Hematopoietic multipotent progenitor cell treated with erythropoietin and hydrocortisone succinate and interleukin-3 and kit ligand, for 8 days (in vitro differentiated cells): Measurements from ENCODE around the gene PRKCA.
"Not testable (repeated sequence)": the region's sequence is repeated elsewhere in the genome, so short reads cannot be mapped to it uniquely, and the experiment has no call there.

ENCODE experiments used
- DNase-seq: peaks from one replicate; pipeline ENCODE4 v3.0.0-alpha.2; 2015

Gene PRKCA

DNA sequence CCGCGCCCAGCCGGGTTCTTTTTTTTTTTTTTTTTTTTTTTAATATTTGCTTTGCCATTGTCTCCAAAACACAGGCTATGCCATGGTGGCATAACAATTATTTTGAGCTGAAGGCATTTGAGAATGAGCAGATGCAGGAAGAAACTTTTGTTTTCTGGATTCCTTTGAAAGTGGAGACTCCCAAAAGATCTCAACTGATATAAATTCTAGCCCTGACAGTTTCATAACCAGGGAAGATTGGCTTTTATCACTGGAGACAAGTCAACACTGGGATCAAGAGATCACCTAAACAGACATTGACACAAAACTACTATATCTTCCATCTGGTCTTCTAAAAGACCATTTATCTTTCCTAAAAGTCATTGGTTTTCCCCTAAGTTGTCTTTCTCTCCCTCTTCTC is 10.1 kb upstream of the PRKCA start:
- DNase-seq: no peak

DNA sequence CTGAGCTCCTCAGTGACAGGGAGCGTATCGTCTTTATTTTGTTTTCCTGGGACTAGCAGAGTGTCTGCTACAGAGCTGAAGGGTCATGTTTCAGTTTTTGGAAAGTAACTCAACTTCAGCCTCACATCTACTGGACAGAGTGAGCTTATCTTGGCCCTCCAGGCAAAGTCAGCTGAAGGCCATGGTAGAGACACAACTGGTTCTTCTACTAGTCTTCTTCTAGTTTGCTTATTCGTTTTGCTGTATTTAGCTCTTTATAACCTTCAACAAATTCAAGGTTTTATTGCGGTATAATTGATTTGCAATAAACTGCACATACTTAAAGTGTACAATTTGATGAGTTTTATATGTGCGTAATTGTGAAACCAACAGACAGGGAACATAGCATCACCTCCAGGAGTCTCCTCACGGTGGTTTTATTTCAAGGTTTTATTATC is 6.1 kb upstream of the PRKCA start:
- no peak for DNase-seq

DNA sequence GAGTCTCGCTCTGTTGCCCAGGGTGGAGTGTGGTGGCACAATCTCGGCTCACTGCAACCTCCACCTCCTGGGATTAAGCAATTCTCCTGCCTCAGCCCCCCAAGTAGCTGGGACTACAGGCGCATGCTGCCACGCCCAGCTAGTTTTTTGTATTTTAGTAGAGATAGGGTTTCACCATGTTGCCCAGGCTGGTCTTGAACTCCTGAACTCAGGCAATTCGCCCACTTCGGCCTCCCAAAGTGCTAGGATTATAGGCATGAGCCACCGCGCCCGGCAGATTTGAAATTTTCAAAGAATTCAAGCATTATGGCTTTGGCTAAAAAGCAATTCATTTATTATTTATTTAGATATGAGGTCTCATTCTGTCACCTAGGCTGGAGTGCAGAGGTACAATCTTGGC is 5.0 kb upstream of the PRKCA start:
- not testable (repeated sequence) for DNase-seq

DNA sequence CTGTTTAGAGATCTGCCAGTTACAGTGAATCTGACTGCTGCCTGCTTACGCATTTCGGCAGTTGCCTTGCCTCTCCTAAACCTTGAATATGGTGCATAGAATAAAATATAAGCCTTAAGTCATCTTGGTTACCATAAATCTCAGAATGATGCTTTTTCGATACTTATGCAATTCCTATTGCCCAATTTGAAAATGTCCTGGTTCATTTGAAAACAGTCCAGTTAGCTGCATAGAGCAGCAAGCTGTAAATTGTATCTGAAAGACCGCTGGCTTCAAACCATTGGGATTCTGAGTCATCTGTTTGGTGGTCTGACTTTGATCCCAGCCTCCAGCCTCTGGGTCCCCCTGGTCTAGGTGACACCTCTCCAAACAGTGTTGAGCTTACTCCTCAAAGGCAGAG is 2.7 kb upstream of the PRKCA start:
- no peak for DNase-seq

DNA sequence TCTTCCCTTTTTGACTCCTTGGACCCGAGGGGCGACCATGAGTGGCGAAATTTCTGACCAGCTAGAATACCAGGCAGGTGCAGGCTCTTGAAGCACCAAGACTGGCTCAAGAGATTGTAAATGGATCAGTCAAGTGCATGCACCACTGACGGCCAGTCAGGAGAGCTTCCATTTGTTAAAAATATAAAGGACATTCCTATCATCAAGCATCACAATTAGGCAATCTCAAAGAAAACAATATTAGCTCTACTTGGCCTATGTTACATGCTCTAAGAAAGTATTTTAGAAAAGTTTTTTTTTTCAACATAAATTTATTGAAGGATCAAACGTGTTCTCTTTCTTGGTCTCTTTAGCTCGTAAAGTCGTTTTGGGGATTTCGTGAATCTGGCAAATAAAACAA is 1.5 kb upstream of the PRKCA start:
- DNase-seq: no peak

DNA sequence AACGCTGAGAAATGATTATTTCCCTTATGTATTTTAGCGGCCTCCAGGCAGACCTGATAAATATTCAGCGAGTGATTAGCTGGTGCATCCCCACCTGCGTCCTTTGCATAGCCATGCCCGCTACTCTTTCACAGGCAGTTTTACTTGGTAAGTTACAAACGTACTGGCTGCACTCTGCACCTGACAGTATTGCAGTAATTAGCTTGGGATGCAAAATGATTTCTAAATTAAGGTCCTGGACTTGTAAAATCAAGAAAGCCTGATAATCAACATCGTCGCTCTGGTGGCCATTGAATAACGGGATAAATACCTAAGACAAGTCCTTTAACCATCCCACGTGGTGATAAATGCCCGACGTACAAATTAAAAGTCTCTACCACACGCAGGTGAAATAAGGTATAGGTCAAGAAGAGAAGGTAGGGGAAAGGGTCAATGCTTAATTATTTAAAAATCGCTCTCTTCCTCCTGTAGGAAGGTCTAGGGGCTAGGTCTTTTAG is 998 bp upstream of the PRKCA start:
- DNase-seq: no peak

DNA sequence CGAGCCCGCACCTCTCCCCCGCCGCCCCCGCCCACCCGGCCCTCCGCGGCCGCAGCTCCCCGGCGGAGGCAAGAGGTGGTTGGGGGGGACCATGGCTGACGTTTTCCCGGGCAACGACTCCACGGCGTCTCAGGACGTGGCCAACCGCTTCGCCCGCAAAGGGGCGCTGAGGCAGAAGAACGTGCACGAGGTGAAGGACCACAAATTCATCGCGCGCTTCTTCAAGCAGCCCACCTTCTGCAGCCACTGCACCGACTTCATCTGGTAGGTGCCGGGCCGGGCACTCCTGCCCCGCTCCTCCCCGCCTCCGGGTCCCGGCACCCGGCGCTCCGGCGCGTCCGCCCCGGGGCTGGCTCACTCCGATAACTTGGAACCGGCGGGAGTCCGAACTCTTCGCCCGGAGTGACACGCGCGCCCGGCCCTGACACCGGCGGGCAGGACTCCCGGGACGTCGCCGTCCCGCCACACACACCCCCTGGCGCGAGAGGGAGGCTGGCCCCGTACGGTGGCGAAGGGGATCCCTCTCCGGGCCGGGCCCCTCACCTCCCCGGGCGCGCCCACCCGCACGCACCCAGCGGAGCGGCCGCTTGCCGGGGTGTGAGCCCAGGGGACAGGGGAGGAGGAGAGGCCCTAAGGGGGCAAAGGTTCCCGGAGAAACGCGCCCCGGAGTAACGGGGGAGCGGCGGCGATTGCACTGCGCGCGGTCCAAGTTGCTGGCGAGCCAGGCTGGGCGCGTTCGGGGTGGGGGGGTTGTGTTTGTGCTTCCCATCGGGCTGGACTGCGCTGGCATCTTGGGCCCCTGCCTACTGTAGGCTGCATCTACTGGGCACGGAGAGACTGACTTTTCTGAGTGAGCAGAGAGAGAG is 581 bp downstream of the PRKCA start:
- DNase-seq: peak; percentile 6

DNA sequence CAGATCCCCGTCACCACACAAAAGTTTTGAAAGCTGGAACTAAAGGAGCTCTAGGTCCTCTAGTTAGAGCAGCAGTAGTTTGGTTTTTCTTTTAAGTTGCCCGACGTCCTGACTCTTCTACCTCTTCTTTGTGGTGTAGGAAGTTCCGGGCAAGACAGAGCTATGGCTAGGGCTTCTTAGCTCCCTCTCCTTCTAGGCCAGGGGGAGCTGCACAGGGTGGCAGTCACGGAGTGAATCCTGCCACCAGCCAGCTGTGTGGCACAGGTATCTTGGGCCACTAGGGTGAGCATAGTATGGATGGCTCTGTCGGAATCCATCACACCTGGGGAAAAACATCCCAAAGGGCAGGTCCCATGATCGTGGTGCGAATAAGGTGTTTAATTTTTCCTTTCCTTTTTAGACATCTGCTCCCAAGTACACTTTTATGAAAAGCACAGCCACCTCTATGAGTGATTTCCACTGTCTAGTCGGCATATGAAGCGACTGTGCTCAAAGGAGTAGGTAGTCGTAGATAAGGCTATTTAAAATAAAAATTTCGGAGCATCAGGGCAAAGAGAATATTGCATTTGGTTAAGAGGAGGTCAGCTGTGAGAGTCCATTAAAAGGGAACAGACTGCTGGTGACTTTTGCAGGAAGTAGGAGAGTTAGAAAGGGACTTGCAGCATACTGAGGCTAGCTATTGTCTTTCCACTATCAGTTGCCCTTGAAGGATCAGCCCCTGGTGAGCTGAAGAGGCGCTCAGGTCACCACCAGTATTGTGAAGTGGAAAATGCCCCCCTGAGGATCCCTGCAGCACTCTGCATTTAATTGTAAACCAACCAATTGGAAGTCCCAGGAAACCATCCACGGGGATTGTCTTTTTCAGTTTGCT is 2.1 kb downstream of the PRKCA start:
- DNase-seq: no peak

DNA sequence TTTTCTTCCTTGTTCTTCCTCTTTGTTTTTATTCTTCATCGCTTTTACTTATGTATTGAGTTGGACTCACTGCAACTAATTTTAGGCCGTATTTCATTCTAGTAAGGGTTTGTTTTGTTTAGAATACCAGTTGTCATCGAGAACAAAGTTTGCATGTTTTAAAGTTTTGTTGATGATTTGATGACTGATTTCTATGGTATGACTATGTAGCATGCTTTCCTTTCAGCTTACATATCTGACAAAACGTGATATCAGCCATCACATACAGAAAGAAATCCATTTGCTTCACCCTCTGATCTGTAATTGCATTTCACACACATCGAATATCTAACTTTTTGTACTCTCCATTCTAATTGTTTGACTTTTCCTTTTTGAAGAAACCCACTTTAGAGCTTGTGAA is 4.0 kb downstream of the PRKCA start:
- no peak for DNase-seq

DNA sequence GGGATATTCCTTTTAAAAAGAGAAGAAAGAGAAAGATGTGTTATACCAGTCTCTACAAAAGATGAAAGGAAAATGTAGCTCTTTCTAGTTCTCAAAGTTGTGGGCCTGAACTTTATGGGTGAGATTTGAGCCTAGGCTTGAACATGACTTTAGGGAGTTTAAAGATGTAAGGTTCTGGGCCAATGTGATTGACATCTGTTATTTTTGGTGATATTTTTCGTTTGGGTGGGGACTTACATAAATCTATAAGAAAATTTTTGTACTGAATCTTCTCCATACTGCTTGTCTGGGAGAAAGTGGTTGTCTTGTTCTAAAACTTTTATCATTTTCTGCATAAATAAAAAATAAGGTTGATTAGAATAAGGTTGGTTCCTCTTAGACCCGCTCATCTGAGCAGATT is 4.8 kb downstream of the PRKCA start:
- no peak for DNase-seq

DNA sequence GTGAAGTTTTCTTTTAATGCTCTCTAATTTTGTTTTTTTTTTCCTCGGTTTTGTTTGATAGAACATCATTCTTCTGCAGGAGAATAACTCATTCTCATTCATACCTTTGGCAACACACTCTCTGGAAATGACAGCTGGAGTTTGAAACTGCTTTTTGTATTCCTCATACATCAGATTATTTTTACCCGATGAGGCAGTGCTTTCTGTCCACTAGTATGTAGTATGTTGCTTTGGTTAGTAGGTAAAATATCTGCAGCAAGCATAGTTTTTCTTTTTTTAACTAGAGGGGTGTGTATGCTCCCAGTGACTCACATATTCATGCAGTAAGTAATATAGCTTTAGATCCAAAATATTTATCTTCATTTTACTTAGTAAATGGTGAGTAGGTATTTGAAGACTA is 6.4 kb downstream of the PRKCA start:
- DNase-seq: no peak

DNA sequence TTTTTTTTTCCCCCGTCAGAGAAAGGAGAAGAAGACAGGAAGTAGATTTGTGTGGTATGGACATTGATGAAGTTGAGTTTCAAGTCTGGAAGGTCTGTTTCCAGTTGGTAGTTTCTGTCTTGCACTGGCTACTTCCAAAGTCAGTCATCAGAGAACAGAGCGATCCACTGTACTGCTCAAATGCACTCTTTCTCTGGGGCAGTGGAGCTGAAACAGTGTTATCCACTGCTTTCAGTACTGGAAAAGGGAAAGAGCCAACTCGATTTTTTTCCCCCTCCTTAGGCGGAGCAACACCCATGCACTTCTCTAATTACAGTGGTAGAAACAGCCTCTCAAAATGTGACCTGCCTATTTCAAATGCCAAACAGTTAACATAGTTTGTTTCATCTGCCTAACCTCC is 7.4 kb downstream of the PRKCA start:
- DNase-seq: no peak

DNA sequence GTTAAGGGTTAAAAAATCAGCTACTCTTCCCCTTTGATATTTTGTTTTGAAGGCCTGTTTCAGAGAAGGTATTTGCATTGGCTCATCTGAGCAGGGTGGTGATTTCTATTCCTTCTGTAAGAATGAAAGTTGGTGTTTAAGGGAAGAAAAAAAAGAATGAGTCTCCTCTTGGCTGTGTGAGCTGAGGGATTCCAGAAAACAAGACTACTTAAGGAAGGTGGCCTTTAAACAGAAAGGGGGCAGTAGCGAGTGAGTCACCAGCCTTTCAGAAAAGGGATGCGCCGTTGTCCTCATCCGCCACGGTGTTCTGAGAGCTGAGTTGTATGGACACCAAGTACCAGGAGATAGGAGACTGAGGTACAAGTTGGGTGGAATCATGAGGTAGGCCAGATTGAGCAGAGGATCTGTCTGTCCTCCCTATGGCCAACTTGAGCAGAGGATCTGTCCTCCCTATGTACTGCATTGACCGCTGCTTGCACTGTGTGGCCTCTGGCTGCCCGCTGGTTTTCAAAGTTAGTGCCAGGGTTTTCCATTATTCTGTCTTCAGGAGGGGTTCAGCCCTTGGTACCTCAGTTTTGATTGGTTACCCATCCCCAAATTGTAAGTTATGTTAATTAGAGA is 8.2 kb downstream of the PRKCA start:
- no peak for DNase-seq

DNA sequence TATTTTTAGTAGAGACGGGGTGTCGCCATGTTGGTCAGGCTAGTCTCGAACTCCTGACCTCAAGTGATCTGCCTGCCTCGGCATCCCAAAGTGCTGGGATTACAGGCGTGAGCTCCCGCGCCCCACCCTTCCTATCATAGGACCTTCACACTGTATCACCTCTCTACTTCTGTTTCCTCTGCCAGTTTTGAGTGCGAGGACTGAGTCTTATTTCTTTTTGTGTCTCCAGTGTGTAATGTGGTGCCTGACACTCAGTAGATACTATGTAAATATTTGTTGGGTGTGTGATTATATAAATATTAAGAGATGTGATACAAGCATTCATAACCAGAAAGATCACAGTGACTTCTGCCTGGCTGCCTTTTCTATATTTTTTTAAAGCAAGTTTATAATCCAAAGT is 10.5 kb downstream of the PRKCA start:
- no peak for DNase-seq

DNA sequence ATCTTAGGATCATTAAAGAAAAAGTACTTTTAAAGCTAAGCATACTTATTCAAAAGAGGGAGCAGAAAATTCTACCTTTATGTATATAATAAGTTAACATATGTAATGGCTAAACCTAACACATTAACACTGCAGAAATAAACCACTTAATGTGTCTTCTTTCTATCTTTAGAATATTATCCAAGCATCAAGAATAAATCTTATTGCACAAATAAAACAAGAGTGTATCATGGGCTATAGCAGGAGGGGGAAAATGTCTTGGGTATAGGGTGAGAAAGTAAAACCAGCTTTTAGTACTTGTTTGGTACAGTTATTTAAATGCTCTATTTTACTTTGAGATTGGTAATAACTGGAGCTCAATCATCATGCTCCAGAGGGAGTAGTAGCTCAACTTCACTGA is 10.9 kb downstream of the PRKCA start:
- DNase-seq: no peak

DNA sequence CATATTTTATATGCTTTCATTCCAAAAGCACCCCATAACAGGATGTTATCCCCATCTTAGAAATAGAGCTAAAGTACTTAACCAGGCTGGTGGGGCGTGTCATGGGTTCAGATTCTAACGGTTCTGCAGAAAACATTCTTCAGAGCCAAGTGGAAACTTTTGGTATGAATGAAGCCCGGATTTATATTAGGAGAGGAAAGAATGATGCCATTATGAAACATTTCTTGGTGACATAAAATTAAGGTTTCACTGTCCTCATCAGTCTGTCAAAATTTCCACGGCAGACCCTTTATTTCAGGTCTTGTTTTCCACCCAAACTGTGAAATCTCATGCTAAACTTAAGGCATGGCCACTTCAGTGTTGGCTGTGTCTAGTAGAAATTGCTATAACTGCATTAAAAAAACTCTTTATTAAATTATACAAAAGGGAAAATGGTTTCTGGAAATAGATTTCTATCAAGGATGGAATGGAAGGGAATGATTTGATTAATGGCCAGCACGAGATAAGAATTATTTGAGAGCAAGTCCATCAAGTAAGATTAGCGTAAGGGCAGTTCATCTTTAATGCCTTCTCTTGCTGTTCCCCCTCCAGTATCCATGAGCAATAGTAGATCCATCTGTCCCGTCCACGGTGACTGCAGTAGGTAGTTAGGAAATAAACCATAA is 11.7 kb downstream of the PRKCA start:
- no peak for DNase-seq

DNA sequence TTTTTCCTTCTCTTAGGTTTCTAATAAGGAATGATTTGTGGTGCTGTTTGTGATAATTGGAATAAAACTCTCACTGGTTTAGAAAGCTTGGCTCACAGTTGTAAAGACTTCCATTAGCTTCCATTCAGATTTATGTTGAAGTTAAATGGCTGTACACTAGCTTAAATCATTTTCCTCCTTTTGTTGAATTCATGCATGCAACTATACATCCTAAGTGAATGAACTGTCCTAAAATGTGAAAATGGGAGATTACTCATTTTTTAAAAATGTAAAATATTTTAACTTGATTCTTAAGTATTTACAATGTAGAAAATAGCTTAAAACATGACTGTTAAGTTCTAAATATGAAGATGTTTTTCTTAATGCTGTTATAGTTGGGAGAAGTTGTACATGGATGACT is 15.2 kb downstream of the PRKCA start:
- DNase-seq: no peak

DNA sequence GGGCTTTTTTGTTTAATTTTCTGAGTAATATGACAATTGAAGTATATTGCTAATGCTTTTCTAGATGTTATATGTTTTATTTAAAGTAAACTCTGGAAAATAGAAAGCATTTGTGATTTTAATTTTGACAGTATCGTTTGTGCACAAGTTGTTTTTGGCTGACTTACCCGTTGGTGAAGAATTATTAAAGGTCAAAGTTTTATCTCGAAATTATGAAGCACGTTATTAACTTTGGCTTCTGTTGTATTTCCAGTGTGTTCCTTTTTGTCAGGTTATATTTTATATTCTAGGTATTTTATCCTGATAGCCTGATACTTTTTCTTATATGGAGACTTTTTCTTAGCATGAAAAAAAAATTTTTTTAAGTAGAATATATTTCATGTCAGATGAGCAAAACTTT is 16.8 kb downstream of the PRKCA start:
- DNase-seq: no peak

DNA sequence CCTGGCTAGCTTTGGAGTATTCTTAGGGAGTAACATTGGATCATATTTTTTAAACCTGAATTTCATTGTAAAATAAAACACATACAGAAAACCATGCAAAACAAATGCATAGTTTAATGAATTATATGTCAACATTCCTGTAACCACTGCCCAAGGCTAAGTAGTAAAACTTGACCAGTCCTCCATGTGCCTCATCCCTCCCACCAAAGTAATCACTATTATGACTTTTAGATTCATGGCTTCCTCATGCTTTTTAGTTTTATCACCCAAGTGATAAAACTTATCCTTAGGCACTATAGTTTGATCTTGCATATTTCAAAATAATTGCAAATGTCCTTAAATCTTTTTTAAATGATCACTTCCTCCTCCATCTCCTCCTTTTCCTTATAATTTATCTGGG is 20.4 kb downstream of the PRKCA start:
- DNase-seq: no peak

DNA sequence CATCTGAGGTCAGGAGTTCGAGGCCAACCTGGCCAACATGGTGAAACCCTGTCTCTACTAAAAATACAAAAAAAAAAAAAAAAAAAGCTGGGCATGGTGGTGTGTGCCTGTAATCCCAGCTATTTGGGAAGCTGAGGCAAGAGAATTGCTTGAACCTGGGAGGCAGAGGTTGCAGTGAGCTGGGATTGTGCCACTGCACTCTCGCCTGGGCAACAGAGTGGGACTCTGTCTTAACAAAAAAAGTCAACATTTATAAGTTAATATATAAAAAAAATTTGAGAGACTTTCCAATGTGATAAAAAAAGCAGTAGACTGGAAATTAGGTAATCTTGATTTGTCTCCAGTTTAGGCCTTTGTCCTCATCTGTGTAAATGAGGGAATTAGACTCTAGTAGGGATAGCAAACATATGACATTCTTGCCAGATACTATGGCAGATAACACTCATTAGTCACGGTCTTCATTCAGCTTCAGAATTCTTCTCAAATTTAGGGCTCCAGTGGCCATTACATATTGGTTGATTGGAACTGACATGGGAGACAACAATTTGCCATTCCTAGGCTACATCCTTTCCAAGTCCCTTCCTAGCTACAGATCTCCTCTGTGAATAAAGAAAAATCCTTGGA is 22.1 kb downstream of the PRKCA start:
- not testable (repeated sequence) for DNase-seq

DNA sequence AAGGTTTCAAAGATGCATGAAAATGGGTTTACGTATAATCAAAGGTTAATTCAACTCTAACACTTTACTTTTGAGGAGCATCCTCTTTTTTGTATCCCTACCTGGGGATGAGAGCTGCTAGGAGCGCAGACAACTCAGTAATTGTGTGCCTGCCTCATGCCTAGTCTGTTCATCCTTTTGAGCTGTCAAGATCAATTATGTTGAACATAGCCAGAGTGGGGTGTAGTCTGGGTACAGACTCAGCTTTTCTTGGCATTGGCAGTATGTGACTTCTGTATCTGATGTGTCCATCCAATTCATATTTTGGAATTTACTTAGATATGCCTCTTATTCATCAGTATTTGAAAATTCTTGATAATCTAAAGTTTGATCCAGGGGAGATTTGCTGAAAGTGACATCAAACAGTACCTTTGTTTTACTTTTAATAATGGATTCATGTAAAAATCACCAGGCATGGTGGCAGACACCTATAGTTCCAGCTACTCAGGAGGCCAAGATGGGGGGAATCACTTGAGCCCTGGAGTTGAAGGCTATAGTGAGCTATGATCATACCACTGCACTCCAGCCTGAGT is 24.1 kb downstream of the PRKCA start:
- DNase-seq: no peak

DNA sequence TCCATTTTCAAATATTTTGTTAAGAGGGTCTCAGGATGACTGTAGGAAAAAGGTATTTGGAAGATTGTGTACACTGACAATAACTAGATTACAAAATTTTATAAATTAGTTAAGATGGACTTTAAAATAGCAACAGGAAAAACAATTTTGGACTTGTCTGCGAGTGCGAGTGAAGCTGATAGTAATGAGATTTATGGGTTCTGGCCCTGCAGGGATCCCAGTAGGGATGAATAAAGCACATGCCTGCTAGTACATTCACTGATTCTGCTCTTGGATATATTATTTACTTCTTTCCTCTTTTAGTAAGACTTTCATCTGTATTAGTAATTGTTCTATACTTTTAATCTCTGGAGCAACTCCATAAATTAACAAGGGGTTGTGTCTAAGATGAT is 28.2 kb downstream of the PRKCA start:
- no peak for DNase-seq
